AG10803 (cell line): Measurements from ENCODE around the gene OBSCN.

Experiments
- DNase-seq: peaks from one replicate; pipeline ENCODE4 v3.0.0; 2010; ENCODE audit warnings: low read depth
- H3K4me3 ChIP-seq: 2 replicates; pipeline ENCODE4 v1.5.1; 2011; ENCODE audit warnings: mild to moderate bottlenecking, low read length, control low read depth
- TF ChIP-seq, protein P1 (sequence below): conservative IDR thresholded peaks from 2 replicates; pipeline ENCODE4 v1.5.1; 2011; ENCODE audit warnings: mild to moderate bottlenecking, low read length, control low read depth, inconsistent platforms

OBSCN gene

DNA sequence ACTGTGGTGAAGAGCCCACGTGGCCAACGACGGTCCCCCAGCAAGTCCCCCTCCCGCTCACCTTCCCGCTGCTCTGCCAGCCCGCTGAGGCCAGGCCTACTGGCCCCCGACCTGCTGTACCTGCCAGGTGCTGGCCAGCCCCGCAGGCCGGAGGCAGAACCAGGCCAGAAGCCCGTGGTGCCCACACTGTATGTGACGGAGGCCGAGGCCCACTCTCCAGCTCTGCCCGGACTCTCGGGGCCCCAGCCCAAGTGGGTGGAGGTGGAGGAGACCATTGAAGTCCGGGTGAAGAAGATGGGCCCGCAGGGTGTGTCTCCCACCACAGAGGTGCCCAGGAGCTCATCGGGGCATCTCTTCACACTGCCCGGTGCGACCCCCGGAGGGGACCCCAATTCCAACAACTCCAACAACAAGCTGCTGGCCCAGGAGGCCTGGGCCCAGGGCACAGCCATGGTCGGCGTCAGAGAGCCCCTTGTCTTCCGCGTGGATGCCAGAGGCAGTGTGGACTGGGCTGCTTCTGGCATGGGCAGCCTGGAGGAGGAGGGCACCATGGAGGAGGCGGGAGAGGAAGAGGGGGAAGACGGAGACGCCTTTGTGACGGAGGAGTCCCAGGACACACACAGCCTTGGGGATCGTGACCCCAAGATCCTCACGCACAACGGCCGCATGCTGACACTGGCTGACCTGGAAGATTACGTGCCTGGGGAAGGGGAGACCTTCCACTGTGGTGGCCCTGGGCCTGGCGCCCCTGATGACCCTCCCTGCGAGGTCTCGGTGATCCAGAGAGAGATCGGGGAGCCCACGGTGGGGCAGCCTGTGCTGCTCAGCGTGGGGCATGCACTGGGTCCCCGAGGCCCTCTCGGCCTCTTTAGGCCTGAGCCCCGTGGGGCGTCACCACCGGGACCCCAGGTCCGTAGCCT, 152.0 kb downstream of the OBSCN start:
- DNase-seq, result no peak
- no peak overlapping the region for H3K4me3 ChIP-seq
- TF ChIP-seq, protein P1, sequence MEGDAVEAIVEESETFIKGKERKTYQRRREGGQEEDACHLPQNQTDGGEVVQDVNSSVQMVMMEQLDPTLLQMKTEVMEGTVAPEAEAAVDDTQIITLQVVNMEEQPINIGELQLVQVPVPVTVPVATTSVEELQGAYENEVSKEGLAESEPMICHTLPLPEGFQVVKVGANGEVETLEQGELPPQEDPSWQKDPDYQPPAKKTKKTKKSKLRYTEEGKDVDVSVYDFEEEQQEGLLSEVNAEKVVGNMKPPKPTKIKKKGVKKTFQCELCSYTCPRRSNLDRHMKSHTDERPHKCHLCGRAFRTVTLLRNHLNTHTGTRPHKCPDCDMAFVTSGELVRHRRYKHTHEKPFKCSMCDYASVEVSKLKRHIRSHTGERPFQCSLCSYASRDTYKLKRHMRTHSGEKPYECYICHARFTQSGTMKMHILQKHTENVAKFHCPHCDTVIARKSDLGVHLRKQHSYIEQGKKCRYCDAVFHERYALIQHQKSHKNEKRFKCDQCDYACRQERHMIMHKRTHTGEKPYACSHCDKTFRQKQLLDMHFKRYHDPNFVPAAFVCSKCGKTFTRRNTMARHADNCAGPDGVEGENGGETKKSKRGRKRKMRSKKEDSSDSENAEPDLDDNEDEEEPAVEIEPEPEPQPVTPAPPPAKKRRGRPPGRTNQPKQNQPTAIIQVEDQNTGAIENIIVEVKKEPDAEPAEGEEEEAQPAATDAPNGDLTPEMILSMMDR, result no peak

DNA sequence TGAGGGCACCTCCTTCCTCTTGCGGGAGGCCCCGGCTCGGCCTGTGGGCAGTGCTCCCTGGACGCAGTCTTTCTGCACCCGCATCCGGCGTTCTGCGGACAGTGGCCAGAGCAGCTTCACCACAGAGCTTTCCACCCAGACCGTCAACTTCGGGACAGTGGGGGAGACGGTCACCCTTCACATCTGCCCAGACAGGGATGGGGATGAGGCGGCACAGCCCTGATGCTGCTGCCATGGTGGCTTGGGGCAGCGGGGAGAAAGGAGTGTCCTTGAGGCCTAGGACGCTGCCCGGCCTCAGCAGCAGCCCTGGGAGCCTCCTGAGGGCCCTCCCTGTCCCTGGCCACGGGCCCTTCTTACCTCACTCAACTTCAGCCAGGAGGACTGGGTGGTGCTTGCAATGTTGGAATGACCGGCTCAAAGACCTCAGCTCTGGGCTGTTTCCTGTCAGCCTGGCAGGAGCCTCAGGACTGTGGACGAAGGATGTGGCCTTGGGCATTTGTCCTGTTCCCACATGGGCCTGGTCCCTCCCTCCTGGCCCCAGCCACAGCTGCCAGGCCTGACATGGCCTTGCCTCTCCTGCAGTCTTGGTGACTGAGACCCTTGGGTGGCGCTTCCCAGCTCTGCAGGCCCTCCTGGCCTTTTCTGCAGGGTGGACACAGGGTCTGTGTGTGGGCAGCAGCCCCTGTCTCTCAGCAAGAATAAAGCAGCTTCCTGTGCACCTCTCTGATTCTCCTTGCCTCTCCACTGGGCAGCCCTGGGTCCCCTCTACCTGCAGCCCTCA, 152.9 kb downstream of the OBSCN start:
- DNase-seq, result no peak
- H3K4me3 ChIP-seq, result no peak overlapping the region
- TF ChIP-seq, protein P1, result no peak

DNA sequence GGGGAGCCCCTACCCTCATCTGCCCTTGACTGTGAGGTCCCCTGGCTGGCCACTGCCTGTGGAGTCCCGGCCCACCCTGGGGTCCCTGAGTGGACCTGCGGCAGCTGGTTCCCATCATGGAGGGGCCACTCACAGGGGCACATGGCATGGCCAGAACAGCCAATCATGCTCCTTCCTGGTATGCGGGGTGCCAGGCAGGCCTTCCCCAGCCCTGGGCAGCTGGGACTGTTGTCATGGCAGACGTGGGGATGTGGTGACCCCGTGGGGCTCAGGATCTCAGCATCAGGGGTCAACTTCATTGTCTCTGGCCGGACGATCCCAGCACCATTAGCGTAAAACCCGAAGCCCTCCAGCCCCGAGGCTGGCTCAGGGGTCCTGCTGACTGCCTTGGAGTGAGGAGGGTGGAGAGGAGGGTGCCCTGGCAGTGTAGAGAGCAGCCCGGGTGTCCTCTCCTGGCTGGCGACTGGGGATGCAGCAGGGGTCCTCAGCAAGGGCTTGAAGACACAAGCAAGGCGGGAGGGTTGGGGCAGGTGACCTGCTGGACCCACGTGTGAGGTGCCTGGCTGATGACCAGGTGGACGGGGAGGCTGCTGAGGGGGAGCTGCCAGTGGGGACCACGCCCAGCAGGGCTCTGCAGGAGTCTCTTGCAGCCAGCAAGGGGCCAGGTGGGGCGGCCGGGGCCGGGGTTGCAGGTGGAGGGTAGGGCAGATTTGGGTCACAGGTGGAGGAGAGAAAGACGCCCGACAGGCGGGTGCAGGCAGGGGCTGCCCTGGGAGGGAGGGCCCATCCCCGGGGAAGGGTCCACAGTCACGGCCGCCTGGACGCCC, 153.7 kb downstream of the OBSCN start:
- TF ChIP-seq, protein P1, result no peak
- DNase-seq, result no peak
- H3K4me3 ChIP-seq, result no peak overlapping the region

DNA sequence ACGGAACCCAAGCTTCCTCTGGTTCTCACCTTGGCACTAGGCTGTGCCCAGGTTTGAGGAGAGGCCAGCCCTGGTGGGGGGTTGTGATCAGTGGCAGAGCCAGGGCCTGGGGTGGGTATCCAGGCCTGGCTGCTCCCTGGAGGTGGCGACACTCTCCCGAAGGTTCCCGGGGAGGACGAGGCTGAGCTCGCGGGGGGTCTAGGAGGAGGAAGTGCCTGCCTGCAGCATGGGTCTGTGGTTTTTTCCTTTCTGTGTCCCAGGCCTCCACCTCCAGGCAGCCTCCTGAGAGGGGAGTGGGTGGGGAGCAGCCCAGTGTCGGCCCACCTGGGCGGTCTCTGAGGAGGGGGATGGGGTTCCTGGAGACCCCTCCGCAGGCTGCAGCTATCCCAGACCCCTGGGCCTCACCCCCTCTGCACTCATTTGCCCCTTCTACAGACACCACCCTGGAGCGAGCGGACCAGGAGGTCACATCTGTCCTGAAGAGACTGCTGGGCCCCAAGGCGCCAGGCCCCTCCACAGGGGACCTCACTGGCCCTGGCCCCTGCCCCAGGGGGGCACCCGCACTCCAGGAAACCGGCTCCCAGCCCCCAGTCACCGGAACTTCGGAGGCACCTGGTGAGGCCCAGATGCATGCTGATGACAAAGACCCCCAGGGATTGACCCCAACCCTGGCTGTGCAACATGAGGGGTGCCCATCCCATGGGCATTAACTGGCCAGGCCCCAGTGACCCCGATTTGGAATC, 154.5 kb downstream of the OBSCN start:
- H3K4me3 ChIP-seq, result no peak overlapping the region
- no peak for DNase-seq
- TF ChIP-seq, protein P1, result no peak

DNA sequence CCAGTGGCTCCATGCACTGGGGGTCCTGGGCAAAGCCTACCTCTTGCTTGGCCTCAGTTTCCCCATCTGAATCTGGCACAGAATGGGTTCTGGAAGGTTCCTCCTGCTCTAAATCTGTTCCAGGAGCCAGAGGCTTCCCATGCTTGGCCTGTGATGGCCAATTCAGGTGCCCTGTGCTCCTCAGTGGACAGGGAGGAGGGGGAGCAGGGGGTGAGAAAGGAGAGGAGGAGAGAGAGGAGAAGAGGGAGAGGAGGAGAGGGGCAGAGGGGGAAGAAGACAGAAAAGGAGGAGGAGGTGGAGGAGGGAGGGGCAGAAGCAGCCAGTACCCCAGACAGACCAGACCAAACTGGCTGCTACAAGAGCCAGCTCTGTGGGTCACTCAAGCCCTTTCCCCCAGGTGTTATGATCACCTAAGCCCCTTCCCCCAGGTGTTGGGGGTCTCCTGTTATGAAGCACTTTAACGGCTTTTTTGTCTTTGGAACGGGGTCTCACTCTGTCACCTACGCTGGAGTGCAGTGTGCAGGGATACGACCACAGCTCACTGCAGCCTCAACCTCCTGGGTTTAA, 155.1 kb downstream of the OBSCN start:
- TF ChIP-seq, protein P1, result no peak
- H3K4me3 ChIP-seq, result no peak overlapping the region
- no peak for DNase-seq

DNA sequence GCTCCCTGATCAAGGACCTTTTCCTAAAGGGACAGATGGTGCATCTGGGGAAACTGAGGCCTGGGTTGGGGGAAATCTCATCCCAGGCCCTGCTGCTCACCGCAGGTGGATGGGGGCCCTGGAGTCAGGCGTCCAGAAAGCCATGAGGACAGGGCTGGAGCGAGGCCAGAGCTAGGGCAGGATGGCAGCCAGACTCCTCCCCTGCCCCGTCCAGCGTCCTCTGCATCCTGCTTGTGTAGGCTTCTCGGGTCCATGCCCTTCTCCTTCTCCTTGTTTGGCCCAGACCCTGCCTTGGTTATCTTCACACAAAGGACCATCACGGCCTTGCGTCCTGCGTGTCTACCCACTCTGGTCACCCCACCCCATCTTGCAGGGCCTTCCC, 155.8 kb downstream of the OBSCN start:
- no peak for DNase-seq
- no peak overlapping the region for H3K4me3 ChIP-seq
- TF ChIP-seq, protein P1, result no peak
